MCF 10A (cell line): Measurements from ENCODE around the gene HYAL4. TPM values are rescaled to one million over a fixed set of nuclear protein-coding genes. Genes with fewer than 3 reads are reported as not detected.

ENCODE experiments used
- BruUV-seq: library from RNA; stranded (reverse); fragments of 400-500 nt; replicated peaks from 2 replicates; lab custom pipeline; 2021; lab: Mats Ljungman, UMichigan
- CTCF ChIA-PET: fragments of 300-600 bp; sonication (Branson Sonifier 250); formaldehyde crosslinking; extraction: SDS; loops from one replicate; lab custom pipeline; 2021; ENCODE audit warnings: antibody characterized with exemption, inconsistent platforms; lab: Yijun Ruan, JAX
- POLR2A ChIA-PET: fragments of 300-600, 350-650 bp; sonication (Branson Sonifier 250); formaldehyde crosslinking; extraction: SDS; loops from one replicate; lab custom pipeline; 2020; ENCODE audit warnings: antibody characterized with exemption, inconsistent platforms; lab: Yijun Ruan, JAX
- DNase-seq: peaks from one replicate; pipeline ENCODE4 v3.0.0-alpha.2; 2018; ENCODE audit not compliant: unreplicated experiment
- H3K27ac Mint-ChIP-seq: one replicate; pipeline ENCODE4 v1.8.0; 2022; ENCODE audit warnings: mild to moderate bottlenecking, low read depth, mixed read lengths; ENCODE audit not compliant: unreplicated experiment
- H3K27me3 Mint-ChIP-seq: one replicate; pipeline ENCODE4 v1.8.0; 2022; ENCODE audit warnings: mixed read lengths; ENCODE audit not compliant: insufficient read depth, unreplicated experiment
- H3K36me3 Mint-ChIP-seq: one replicate; pipeline ENCODE4 v1.8.0; 2022; ENCODE audit warnings: mild to moderate bottlenecking, moderate library complexity, mixed read lengths; ENCODE audit not compliant: insufficient read depth, unreplicated experiment
- H3K4me1 Mint-ChIP-seq: one replicate; pipeline ENCODE4 v1.8.0; 2022; ENCODE audit warnings: mixed read lengths; ENCODE audit not compliant: insufficient read depth, unreplicated experiment
- H3K4me3 Mint-ChIP-seq: one replicate; pipeline ENCODE4 v1.8.0; 2022; ENCODE audit warnings: mild to moderate bottlenecking, moderate library complexity, mixed read lengths; ENCODE audit not compliant: unreplicated experiment
- H3K9me3 Mint-ChIP-seq: one replicate; pipeline ENCODE4 v1.8.0; 2022; ENCODE audit warnings: mixed read lengths; ENCODE audit not compliant: unreplicated experiment
- CTCF ChIP-seq: fragments of 200-600 bp; IDR thresholded peaks from one replicate; pipeline ENCODE4 v1.8.0; 2022; ENCODE audit warnings: antibody characterized with exemption, mild to moderate bottlenecking; ENCODE audit not compliant: unreplicated experiment
- intact Hi-C: fragments of 100-400 bp; cut with micrococcal nuclease; formaldehyde crosslinking; loops from 2 replicates; pipeline ENCODE4 v1.14.1; 2022
- total RNA-seq: library from RNA; stranded (reverse); gene quantifications from 2 replicates; pipeline ENCODE4 v1.2.3, GENCODE V29; 2022

The HYAL4 gene
- total RNA-seq, 1 experiment from 2014 or later: not detected

- no peak for DNase-seq
- no peaks in the 10 kb centered on the region for H3K27me3 Mint-ChIP-seq
- intact Hi-C loops: no loop called here
- no peak within 1 kb of the TSS for H3K4me3 Mint-ChIP-seq
- no peak for TF ChIP-seq CTCF
- ChIA-PET POLR2A (no interaction called here), CTCF (no interaction called here)
- H3K27ac Mint-ChIP-seq: no peak within 1 kb of the TSS
- H3K9me3 Mint-ChIP-seq: no peaks in the 10 kb centered on the region
- no TSS peak for BruUV-seq
- H3K36me3 Mint-ChIP-seq: no peaks in the 10 kb centered on the region
- H3K4me1 Mint-ChIP-seq: peaks cover 10% of the 10 kb centered on the region
These were observed 80.0 kb downstream of the HYAL4 start, which contains the start of gene SPAM1 for GRCh38 chr7:123924941-123925340. SPAM1 (plus strand) TSS chr7:123925241; CDS start chr7:123953571, 28,330 bp downstream.

Other genes with a start within 250 kb of the HYAL4 start
- not detected in 2 replicates for gene ASB15, start 243.3 kb upstream of the HYAL4 start, total RNA-seq
- gene LMOD2, start 189.3 kb upstream of the HYAL4 start, total RNA-seq: not detected in 2 replicates
- gene WASL, start 96.2 kb upstream of the HYAL4 start, total RNA-seq: 34.7 and 38.8 TPM in 2 replicates
- not detected in 2 replicates for gene SPAM1, start 80.1 kb downstream of the HYAL4 start, total RNA-seq
- not detected in 2 replicates for gene TMEM229A, start 187.9 kb downstream of the HYAL4 start, total RNA-seq